GM08714 (cell line): Measurements from ENCODE around the gene PIK3C2A.

Experiments
- H3K4me3 ChIP-seq: fragments of 200-500 bp; sonication (Bioruptor generic); 2 replicates; pipeline ENCODE4 v1.5.1; 2014; ENCODE audit warnings: mild to moderate bottlenecking, low read length, inconsistent platforms
- ZNF274 ChIP-seq: IDR thresholded peaks from 2 replicates; pipeline ENCODE4 v1.6.1; 2012; ENCODE audit warnings: mild to moderate bottlenecking, low read depth, low read length

Gene PIK3C2A

GRCh38 chr11:17162376-17162775 lies 45.4 kb downstream of the PIK3C2A start:
- no peak overlapping the region for H3K4me3 ChIP-seq
- TF ChIP-seq ZNF274 = no peak

DNA sequence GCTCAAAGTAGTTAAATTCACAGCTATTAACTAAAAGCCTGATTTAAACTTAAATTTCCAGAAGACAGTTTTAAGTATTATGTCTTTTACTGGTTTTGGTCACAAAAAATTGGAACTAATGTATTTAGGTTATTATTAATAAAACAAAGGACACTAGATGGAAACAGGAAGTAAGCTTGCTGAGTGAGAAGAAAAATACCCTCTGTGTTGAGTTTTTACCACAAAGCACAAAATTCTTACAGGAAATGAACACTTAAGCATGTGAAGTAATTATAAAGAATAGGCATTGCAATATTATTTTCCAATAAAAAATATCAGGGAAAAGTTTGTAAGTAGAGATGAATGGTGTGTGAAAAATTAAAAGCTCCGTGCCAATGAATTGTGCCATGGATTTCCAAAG lies 46.3 kb downstream of the PIK3C2A start:
- TF ChIP-seq ZNF274 = no peak
- no peak overlapping the region for H3K4me3 ChIP-seq

DNA sequence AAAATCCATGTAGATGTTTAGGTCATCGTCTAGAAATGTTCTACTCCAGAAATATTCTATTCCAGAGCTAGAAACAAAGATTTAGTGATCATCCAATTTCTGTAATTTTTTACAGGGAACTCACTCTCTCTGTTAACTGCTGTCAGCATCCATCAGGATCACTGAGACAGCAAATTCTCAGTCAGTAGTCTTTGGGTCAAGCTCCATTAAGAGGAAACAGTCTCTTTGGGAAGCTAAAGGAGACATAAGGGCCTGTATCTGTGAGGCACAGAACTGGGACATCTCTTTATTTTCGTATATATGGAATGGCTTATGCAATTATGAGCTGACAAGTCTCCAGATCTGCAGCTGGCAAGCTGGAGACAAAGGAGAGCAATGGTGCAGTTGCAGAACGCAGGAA lies 48.3 kb downstream of the PIK3C2A start:
- no peak for TF ChIP-seq ZNF274
- H3K4me3 ChIP-seq = no peak overlapping the region
